ENCODE measurements around the gene BRAF. TPM values are rescaled to one million over a fixed set of nuclear protein-coding genes. Genes with fewer than 3 reads are reported as not detected.
"Not testable (repeated sequence)": the region's sequence is repeated elsewhere in the genome, so short reads cannot be mapped to it uniquely, and the experiment has no call there.

Gene BRAF
- polyA plus RNA-seq, 1 experiment, result 8.9 TPM

DNA sequence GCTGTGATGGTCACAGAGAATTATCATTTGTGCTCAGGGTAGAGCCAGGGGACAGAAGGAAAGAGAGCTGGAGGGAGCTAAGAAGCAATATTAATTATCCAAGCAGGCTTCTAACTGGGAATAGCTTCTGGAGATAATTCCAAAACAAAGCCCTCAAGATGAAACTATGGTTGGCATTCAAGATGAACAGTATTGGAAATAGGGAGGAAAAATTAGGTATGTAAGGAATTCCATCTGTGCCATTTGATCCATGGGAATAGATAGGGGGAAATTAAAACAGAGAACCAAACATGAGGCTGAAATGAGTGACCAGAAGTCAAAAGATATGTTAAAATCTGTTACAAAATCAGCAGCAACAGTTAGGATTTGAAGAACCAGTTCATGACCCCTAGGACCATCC is 152.9 kb downstream of the BRAF start:
- no peak overlapping the region for H3K4me3 ChIP-seq (ENCODE audit: low read depth, low read length)
- ChIA-PET POLR2A (no interaction called here), CTCF (no interaction called here)
- TF ChIP-seq, protein P1, sequence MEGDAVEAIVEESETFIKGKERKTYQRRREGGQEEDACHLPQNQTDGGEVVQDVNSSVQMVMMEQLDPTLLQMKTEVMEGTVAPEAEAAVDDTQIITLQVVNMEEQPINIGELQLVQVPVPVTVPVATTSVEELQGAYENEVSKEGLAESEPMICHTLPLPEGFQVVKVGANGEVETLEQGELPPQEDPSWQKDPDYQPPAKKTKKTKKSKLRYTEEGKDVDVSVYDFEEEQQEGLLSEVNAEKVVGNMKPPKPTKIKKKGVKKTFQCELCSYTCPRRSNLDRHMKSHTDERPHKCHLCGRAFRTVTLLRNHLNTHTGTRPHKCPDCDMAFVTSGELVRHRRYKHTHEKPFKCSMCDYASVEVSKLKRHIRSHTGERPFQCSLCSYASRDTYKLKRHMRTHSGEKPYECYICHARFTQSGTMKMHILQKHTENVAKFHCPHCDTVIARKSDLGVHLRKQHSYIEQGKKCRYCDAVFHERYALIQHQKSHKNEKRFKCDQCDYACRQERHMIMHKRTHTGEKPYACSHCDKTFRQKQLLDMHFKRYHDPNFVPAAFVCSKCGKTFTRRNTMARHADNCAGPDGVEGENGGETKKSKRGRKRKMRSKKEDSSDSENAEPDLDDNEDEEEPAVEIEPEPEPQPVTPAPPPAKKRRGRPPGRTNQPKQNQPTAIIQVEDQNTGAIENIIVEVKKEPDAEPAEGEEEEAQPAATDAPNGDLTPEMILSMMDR (IDR thresholded peaks at IDR 0.05; ENCODE audit: insufficient read depth, low read depth, low read length), result no peak
- H3K36me3 ChIP-seq (ENCODE audit: control insufficient read depth, insufficient read depth, low read length), result peaks cover 3% of the 10 kb centered on the region
- no peak for DNase-seq (ENCODE audit: low read depth)
- H3K27me3 ChIP-seq (ENCODE audit: control insufficient read depth, insufficient read depth, low read length), result no peaks in the 10 kb centered on the region

DNA sequence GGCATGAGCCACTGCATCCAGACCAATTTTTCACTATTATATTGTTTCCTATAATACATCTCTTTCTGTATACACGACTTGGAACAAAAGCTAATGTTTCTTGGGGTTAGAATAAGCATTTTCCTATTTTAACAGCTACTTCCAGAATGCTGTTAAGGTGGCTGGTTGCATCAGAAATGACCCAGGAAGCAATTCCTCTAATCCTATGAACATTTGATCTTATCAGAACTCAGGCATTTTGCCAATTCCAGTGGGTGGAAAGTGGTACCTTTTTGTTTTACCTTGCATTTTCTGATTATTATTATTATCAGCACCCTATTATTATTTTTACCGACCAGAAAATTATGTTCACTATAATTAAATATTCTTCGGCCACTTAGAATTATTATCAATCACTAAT is 154.9 kb downstream of the BRAF start:
- TF ChIP-seq, protein P1 (IDR thresholded peaks at IDR 0.05; ENCODE audit: insufficient read depth, low read depth, low read length), result no peak
- peaks cover 3% of the 10 kb centered on the region for H3K36me3 ChIP-seq (ENCODE audit: control insufficient read depth, insufficient read depth, low read length)
- H3K4me3 ChIP-seq (ENCODE audit: low read depth, low read length), result no peak overlapping the region
- H3K27me3 ChIP-seq (ENCODE audit: control insufficient read depth, insufficient read depth, low read length), result no peaks in the 10 kb centered on the region
- DNase-seq (ENCODE audit: low read depth), result no peak
- CTCF ChIA-PET, result no interaction called here
- POLR2A ChIA-PET, result no interaction called here

DNA sequence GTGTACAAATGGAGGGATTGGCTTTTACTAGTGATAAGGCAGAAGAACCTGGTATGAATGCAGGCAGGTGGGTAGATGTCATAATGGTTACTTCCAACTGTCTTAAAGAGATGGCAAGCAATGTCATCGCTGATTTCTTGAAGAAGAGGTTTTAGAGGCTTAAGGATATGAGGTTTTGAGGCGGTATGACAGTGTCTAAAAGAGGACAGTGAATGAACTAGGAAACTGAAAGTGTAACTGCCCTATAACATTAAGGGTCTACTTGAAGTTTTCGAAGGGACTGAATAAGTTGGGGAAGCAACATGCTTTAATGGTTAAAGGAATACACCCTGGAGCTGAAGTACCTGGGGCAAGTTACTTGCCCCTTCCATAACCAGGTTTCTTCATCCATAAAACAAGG is 157.3 kb downstream of the BRAF start:
- no peaks in the 10 kb centered on the region for H3K27me3 ChIP-seq (ENCODE audit: control insufficient read depth, insufficient read depth, low read length)
- no peak overlapping the region for H3K4me3 ChIP-seq (ENCODE audit: low read depth, low read length)
- no peak for DNase-seq (ENCODE audit: low read depth)
- ChIA-PET POLR2A (no interaction called here), CTCF (no interaction called here)
- peaks cover 2% of the 10 kb centered on the region for H3K36me3 ChIP-seq (ENCODE audit: control insufficient read depth, insufficient read depth, low read length)
- TF ChIP-seq, protein P1 (IDR thresholded peaks at IDR 0.05; ENCODE audit: insufficient read depth, low read depth, low read length), result no peak

DNA sequence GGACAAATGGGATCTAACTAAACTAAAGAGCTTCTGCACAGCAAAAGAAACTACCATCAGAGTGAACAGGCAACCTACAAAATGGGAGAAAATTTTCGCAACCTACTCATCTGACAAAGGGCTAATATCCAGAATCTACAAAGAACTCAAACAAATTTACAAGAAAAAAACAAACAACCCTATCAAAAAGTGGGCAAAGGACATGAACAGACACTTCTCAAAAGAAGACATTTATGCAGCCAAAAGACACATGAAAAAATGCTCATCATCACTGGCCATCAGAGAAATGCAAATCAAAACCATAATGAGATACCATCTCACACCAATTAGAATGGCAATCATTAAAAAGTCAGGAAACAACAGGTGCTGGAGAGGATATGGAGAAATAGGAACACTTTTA is 159.3 kb downstream of the BRAF start:
- H3K4me3 ChIP-seq (ENCODE audit: low read depth, low read length); CTCF ChIA-PET: not testable (repeated sequence)

DNA sequence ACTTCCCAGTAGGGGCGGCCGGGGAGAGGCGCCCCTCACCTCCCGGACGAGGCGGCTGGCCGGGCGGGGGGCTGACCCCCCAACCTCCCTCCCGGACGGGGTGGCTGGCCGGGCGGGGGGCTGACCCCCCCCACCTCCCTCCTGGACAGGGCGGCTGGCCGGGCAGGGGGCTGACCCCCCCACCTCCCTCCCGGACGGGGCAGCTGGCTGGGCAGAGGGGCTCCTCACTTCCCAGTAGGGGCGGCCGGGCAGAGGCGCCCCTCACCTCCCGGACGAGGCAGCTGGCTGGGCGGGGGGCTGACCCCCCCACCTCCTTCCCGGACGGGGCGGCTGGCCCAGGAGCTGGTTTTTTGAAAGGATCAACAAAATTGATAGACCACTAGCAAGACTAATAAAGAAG is 161.6 kb downstream of the BRAF start:
- H3K36me3 ChIP-seq (ENCODE audit: control insufficient read depth, insufficient read depth, low read length); H3K27me3 ChIP-seq (ENCODE audit: control insufficient read depth, insufficient read depth, low read length); CTCF ChIA-PET; POLR2A ChIA-PET; H3K4me3 ChIP-seq (ENCODE audit: low read depth, low read length); DNase-seq (ENCODE audit: low read depth): not testable (repeated sequence)

More for the DNA sequence above, 159.3 kb downstream of the BRAF start:
- POLR2A ChIA-PET; H3K27me3 ChIP-seq (ENCODE audit: control insufficient read depth, insufficient read depth, low read length); DNase-seq (ENCODE audit: low read depth); H3K36me3 ChIP-seq (ENCODE audit: control insufficient read depth, insufficient read depth, low read length): not testable (repeated sequence)

DNA sequence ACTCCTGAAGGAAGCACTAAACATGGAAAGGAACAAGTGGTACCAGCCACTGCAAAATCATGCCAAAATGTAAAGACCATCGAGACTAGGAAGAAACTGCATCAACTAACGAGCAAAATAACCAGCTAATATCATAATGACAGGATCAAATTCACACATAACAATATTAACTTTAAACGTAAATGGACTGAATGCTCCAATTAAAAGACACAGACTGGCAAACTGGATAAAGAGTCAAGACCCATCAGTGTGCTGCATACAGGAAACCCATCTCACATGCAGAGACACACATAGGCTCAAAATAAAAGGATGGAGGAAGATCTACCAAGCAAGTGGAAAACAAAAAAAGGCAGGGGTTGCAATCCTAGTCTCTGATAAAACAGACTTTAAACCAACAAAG is 163.4 kb downstream of the BRAF start:
- CTCF ChIA-PET; POLR2A ChIA-PET; H3K4me3 ChIP-seq (ENCODE audit: low read depth, low read length); H3K27me3 ChIP-seq (ENCODE audit: control insufficient read depth, insufficient read depth, low read length); H3K36me3 ChIP-seq (ENCODE audit: control insufficient read depth, insufficient read depth, low read length); DNase-seq (ENCODE audit: low read depth): not testable (repeated sequence)

DNA sequence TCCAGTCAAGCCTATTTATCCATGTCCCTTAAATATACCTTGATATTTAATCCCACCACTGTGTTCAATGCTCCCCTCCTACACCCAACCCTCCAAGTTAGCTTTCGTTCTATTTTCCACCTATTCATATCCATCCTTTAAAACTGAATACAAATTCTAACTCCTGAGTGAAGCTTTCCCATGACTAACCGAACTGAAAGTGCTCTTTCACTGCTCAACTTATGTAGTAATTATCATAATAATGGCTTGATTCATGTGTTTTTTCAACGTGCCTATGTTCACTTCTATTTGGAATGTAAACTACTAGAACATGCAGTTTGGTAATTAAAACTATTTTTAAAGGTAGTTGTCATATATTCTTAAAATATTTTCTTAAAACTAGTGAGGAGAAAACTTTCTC is 170.2 kb downstream of the BRAF start:
- Histone ChIP-seq H3K4me3 (ENCODE audit: low read depth, low read length) (no peak overlapping the region), H3K36me3 (ENCODE audit: control insufficient read depth, insufficient read depth, low read length) (no peaks in the 10 kb centered on the region), H3K27me3 (ENCODE audit: control insufficient read depth, insufficient read depth, low read length) (no peaks in the 10 kb centered on the region)
- TF ChIP-seq, protein P1 (IDR thresholded peaks at IDR 0.05; ENCODE audit: insufficient read depth, low read depth, low read length), result no peak
- CTCF ChIA-PET, result interaction anchor here (0.9 kb wide), 1 partner anchor 14 kb away, joined by 3 read pairs; no protein-coding TSS in a partner anchor
- POLR2A ChIA-PET, result no interaction called here
- no peak for DNase-seq (ENCODE audit: low read depth)
